SK-N-SH (cell line): Measurements from ENCODE around the gene TXLNA. TPM values are rescaled to one million over a fixed set of nuclear protein-coding genes. Genes with fewer than 3 reads are reported as not detected.
A peak's percentile ranks its signal among the peaks of the same experiment; 100 is the strongest.

Experiments used
- CTCF ChIA-PET: fragments of 300-600, 350-600 bp; formaldehyde crosslinking; extraction: SDS; loops from one replicate; lab custom pipeline; 2021; lab: Yijun Ruan, JAX
- POLR2A ChIA-PET: fragments of 350-600 bp; sonication (Branson Sonifier 250); formaldehyde crosslinking; extraction: SDS; loops from one replicate; lab custom pipeline; 2020; ENCODE audit warnings: antibody characterized with exemption, inconsistent platforms; lab: Yijun Ruan, JAX
- DNase-seq: peaks from one replicate; pipeline ENCODE4 v3.0.0; 2012
- H2AFZ ChIP-seq: fragments of 200-600 bp; sonication (generic); 2 replicates; pipeline ENCODE4 v1.8.1; 2016; ENCODE audit warnings: antibody characterized with exemption, mild to moderate bottlenecking, low read depth
- H3F3A ChIP-seq: fragments of 200-600 bp; sonication (generic); replicated peaks from 2 replicates; pipeline ENCODE3; 2016; ENCODE audit warnings: antibody characterized with exemption, mild to moderate bottlenecking; ENCODE audit not compliant: insufficient read depth
- H3K27ac ChIP-seq, 2 experiments: fragments of 200-500 bp in 1 of 2; fragments of 200-600 bp in 1 of 2; sonication (Bioruptor generic) in 1 of 2; sonication (generic), shearing (Covaris generic) in 1 of 2; 2 replicates each; pipeline versions ENCODE4 v1.5.1 to v1.6.1; 2014 to 2016; ENCODE audit warnings: low read depth in 2 of 2, inconsistent platforms in 1 of 2, low read length in 1 of 2, mild to moderate bottlenecking in 1 of 2, mixed read lengths in 1 of 2
- H3K27me3 ChIP-seq: fragments of 200-600 bp; sonication (generic), shearing (Covaris generic); 2 replicates; pipeline ENCODE4 v1.6.1; 2016; ENCODE audit warnings: mixed run types; ENCODE audit not compliant: insufficient read depth
- H3K36me3 ChIP-seq, 2 experiments: fragments of 200-500 bp in 1 of 2; fragments of 200-600 bp in 1 of 2; sonication (Bioruptor generic) in 1 of 2; sonication (generic) in 1 of 2; replicated peaks in 1 of 2; 2 replicates each; pipeline versions ENCODE3 to v1.5.1; 2014 to 2016; ENCODE audit warnings: low read length in 1 of 2, mild to moderate bottlenecking in 1 of 2; ENCODE audit not compliant: insufficient read depth in 2 of 2, control insufficient read depth in 1 of 2
- H3K4me1 ChIP-seq, 2 experiments: fragments of 200-500 bp in 1 of 2; fragments of 200-600 bp in 1 of 2; sonication (Bioruptor generic) in 1 of 2; sonication (generic), shearing (Covaris generic) in 1 of 2; 2 replicates each; pipeline versions ENCODE4 v1.5.1 to v1.6.1; 2014 to 2016; ENCODE audit warnings: low read depth in 1 of 2, low read length in 1 of 2, mixed run types in 1 of 2; ENCODE audit not compliant: insufficient read depth in 2 of 2, control insufficient read depth in 1 of 2
- H3K4me2 ChIP-seq: fragments of 200-600 bp; sonication (generic), shearing (Covaris generic); 2 replicates; pipeline ENCODE4 v1.6.1; 2017; ENCODE audit warnings: mixed run types
- H3K4me3 ChIP-seq, 2 experiments: fragments of 200-500 bp in 1 of 2; fragments of 200-600 bp in 1 of 2; sonication (Bioruptor generic) in 1 of 2; sonication (generic), shearing (Covaris generic) in 1 of 2; 2 replicates each; pipeline versions ENCODE4 v1.5.1 to v1.8.1; 2014 to 2016; ENCODE audit warnings: low read depth in 2 of 2, inconsistent platforms in 1 of 2, low read length in 1 of 2, mild to moderate bottlenecking in 1 of 2, mixed read lengths in 1 of 2, moderate library complexity in 1 of 2
- H3K79me2 ChIP-seq: fragments of 200-600 bp; sonication (generic); 2 replicates; pipeline ENCODE4 v1.8.1; 2017; ENCODE audit warnings: mild to moderate bottlenecking; ENCODE audit not compliant: insufficient read depth
- H3K9ac ChIP-seq: fragments of 200-600 bp; sonication (generic); 2 replicates; pipeline ENCODE4 v1.6.1; 2017; ENCODE audit warnings: mixed run types
- H3K9me2 ChIP-seq: fragments of 200-600 bp; sonication (generic); 2 replicates; pipeline ENCODE4 v1.6.1; 2017; ENCODE audit warnings: mixed run types
- H3K9me3 ChIP-seq: fragments of 200-600 bp; sonication (generic); 2 replicates; pipeline ENCODE4 v1.6.1; 2017; ENCODE audit warnings: mixed run types, mild to moderate bottlenecking, moderate library complexity
- H4K20me1 ChIP-seq: fragments of 200-600 bp; sonication (generic); 2 replicates; pipeline ENCODE4 v1.6.1; 2017; ENCODE audit warnings: mild to moderate bottlenecking, mixed run types; ENCODE audit not compliant: insufficient read depth
- CHD2 ChIP-seq: fragments of 150-350 bp; IDR thresholded peaks from 2 replicates; pipeline ENCODE4 v1.6.1; 2018; ENCODE audit warnings: low read length; ENCODE audit not compliant: partially characterized antibody
- EZH2phosphoT487 ChIP-seq: fragments of 200-600 bp; sonication (generic); IDR thresholded peaks from 2 replicates; pipeline ENCODE4 v1.6.1; 2017; ENCODE audit warnings: low read depth, mixed run types, mild to moderate bottlenecking, antibody characterized with exemption, moderate library complexity, borderline replicate concordance
- FOSL2 ChIP-seq: IDR thresholded peaks from 2 replicates; pipeline ENCODE4 v1.4.0; 2012; ENCODE audit warnings: low read depth, mild to moderate bottlenecking, moderate library complexity, borderline replicate concordance
- FOXJ3 ChIP-seq: sonication (generic); formaldehyde crosslinking; IDR thresholded peaks from 2 replicates; pipeline ENCODE4 v1.5.1; 2020; ENCODE audit warnings: mild to moderate bottlenecking, missing genetic modification reagents
- GABPA ChIP-seq: IDR thresholded peaks from 2 replicates; pipeline ENCODE4 v1.4.0; 2012; ENCODE audit warnings: low read depth, mild to moderate bottlenecking
- JUND ChIP-seq: IDR thresholded peaks from 2 replicates; pipeline ENCODE4 v1.4.0; 2012
- MXI1 ChIP-seq: IDR thresholded peaks from 2 replicates; pipeline ENCODE4 v1.6.1; 2012; ENCODE audit warnings: mild to moderate bottlenecking, low read depth, low read length, improper control_type of control experiment
- NFIC ChIP-seq: IDR thresholded peaks from 2 replicates; pipeline ENCODE4 v1.4.0; 2012; ENCODE audit warnings: borderline replicate concordance
- NRF1 ChIP-seq: IDR thresholded peaks from 2 replicates; pipeline ENCODE4 v1.6.1; 2012; ENCODE audit warnings: low read depth, mild to moderate bottlenecking, low read length
- POLR2AphosphoS5 ChIP-seq: IDR thresholded peaks from 2 replicates; pipeline ENCODE4 v1.6.1; 2012; ENCODE audit warnings: low read depth, low read length
- RAD21 ChIP-seq: IDR thresholded peaks from 2 replicates; pipeline ENCODE4 v1.6.1; 2012; ENCODE audit warnings: mild to moderate bottlenecking, low read length
- RCOR1 ChIP-seq: fragments of 150-350 bp; IDR thresholded peaks from 2 replicates; pipeline ENCODE4 v1.6.1; 2017; ENCODE audit warnings: antibody characterized with exemption, low read length
- RFX5 ChIP-seq: IDR thresholded peaks from 2 replicates; pipeline ENCODE4 v1.6.1; 2012; ENCODE audit warnings: mild to moderate bottlenecking, improper control_type of control experiment, low read length
- TAF1 ChIP-seq: IDR thresholded peaks from 2 replicates; pipeline ENCODE4 v1.6.1; 2012; ENCODE audit warnings: low read depth, mild to moderate bottlenecking, low read length, moderate library complexity, borderline replicate concordance
- YY1 ChIP-seq: IDR thresholded peaks from 2 replicates; pipeline ENCODE4 v1.4.0; 2012; ENCODE audit warnings: low read depth, mild to moderate bottlenecking
- WGBS: methylation state at CpG from one replicate; pipeline ENCODE4 v1.1.6; 2017; ENCODE audit warnings: low lambda C conversion rate; 5-methylcytosine and 5-hydroxymethylcytosine counted together
- polyA plus RNA-seq, 3 experiments: library from polyadenylated mRNA; depleted of rRNA; stranded (reverse); fragments of >200 nt; gene quantifications; 2 replicates each; pipeline ENCODE4 v1.2.3, GENCODE V29; 2012
- TF ChIP-seq, protein P1 (sequence below): fragments of 200-600 bp; sonication (generic); IDR thresholded peaks from 2 replicates; pipeline ENCODE4 v1.6.1; 2017; ENCODE audit warnings: antibody characterized with exemption, mild to moderate bottlenecking, moderate library complexity
- TF ChIP-seq, protein P2 (sequence below): IDR thresholded peaks from 2 replicates; pipeline ENCODE4; 2012
- TF ChIP-seq, protein P3 (sequence below): IDR thresholded peaks from 2 replicates; pipeline ENCODE4 v1.4.0; 2012; ENCODE audit warnings: low read depth, borderline replicate concordance
- TF ChIP-seq, protein P4 (sequence below): IDR thresholded peaks from 2 replicates; pipeline ENCODE4 v1.4.0; 2012; ENCODE audit warnings: low read depth, borderline replicate concordance

TXLNA gene
- polyA plus RNA-seq, 1 of the 3 experiments (the other 2 are of a cell fraction), result 26.4 TPM

DNA sequence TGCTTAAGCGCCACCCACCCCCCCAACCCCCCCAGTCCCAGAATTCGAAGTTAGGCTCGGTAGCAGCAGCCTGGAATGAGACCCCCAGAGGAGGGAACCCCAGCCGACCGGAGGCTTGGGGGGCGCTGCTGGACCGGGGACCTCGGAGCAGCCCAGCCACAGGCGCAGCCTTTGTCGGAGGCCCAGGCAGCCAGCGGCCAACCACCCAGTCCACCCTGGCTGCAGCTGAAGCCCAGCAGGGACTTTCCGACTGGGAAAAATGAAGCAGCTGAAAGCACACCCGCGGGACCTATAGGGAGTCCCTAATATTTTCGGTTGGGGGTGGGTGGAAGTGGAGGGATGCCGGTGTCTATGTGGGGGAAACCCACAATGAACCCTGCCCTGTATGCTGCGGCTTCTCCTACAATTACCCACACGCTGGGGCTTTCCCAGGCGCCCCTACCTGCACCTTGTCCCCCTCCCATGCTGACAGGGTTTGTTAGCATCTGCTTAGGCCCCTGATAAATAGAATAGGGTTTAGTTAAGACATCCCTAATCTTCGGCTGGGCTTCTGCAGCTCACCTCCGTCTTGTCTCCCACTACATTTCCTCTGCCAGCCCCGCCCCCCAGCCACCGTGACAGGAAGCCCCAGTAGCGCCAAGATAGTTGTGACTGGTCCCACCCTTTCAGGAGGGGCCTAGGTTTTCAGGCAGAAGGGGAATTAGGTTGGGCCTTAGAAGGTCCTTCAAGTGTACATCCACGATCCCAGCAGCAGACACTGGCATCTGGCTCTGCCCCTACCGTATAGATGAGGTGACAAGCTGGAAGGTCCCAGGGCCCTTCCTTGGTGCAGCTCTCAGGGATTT lies 21.8 kb downstream of the TXLNA start:
- H3K36me3 ChIP-seq, result peaks cover 11 to 24% of the 10 kb centered on the region in 2 experiments
- peaks cover 15% of the 10 kb centered on the region for H3F3A ChIP-seq
- H2AFZ ChIP-seq, result peak overlapping the region; percentile 63; the same call in 1 of the 2 replicates
- H3K9me3 ChIP-seq, result no peaks in the 10 kb centered on the region
- TF ChIP-seq RAD21 (no peak; the same call in 1 of the 2 replicates), RCOR1 (no peak), POLR2AphosphoS5 (no peak), TAF1 (no peak), FOXJ3 (CRISPR knock-in tag) (no peak), MXI1 (peak; percentile 36; the same call in 1 of the 2 replicates), YY1 (no peak), EZH2phosphoT487 (no peak), NRF1 (no peak), CHD2 (no peak), GABPA (0 out of 2 replicates have a peak, but pooled peaks have one; percentile 13), FOSL2 (no peak), NFIC (no peak), RFX5 (no peak), JUND (no peak; the same call in 1 of the 2 replicates)
- TF ChIP-seq, protein P1, sequence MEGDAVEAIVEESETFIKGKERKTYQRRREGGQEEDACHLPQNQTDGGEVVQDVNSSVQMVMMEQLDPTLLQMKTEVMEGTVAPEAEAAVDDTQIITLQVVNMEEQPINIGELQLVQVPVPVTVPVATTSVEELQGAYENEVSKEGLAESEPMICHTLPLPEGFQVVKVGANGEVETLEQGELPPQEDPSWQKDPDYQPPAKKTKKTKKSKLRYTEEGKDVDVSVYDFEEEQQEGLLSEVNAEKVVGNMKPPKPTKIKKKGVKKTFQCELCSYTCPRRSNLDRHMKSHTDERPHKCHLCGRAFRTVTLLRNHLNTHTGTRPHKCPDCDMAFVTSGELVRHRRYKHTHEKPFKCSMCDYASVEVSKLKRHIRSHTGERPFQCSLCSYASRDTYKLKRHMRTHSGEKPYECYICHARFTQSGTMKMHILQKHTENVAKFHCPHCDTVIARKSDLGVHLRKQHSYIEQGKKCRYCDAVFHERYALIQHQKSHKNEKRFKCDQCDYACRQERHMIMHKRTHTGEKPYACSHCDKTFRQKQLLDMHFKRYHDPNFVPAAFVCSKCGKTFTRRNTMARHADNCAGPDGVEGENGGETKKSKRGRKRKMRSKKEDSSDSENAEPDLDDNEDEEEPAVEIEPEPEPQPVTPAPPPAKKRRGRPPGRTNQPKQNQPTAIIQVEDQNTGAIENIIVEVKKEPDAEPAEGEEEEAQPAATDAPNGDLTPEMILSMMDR, result peak; percentile 13; the same call in 1 of the 2 replicates
- TF ChIP-seq, protein P2, sequence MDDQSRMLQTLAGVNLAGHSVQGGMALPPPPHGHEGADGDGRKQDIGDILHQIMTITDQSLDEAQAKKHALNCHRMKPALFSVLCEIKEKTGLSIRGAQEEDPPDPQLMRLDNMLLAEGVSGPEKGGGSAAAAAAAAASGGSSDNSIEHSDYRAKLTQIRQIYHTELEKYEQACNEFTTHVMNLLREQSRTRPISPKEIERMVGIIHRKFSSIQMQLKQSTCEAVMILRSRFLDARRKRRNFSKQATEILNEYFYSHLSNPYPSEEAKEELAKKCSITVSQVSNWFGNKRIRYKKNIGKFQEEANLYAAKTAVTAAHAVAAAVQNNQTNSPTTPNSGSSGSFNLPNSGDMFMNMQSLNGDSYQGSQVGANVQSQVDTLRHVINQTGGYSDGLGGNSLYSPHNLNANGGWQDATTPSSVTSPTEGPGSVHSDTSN, result no peak
- TF ChIP-seq, protein P3, sequence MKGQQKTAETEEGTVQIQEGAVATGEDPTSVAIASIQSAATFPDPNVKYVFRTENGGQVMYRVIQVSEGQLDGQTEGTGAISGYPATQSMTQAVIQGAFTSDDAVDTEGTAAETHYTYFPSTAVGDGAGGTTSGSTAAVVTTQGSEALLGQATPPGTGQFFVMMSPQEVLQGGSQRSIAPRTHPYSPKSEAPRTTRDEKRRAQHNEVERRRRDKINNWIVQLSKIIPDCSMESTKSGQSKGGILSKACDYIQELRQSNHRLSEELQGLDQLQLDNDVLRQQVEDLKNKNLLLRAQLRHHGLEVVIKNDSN, result no peak
- TF ChIP-seq, protein P4, sequence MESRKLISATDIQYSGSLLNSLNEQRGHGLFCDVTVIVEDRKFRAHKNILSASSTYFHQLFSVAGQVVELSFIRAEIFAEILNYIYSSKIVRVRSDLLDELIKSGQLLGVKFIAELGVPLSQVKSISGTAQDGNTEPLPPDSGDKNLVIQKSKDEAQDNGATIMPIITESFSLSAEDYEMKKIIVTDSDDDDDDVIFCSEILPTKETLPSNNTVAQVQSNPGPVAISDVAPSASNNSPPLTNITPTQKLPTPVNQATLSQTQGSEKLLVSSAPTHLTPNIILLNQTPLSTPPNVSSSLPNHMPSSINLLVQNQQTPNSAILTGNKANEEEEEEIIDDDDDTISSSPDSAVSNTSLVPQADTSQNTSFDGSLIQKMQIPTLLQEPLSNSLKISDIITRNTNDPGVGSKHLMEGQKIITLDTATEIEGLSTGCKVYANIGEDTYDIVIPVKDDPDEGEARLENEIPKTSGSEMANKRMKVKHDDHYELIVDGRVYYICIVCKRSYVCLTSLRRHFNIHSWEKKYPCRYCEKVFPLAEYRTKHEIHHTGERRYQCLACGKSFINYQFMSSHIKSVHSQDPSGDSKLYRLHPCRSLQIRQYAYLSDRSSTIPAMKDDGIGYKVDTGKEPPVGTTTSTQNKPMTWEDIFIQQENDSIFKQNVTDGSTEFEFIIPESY, result no peak
- peak overlapping the region; percentile 70 for H3K9ac ChIP-seq
- H3K79me2 ChIP-seq, result peaks cover 4% of the 10 kb centered on the region; the same call in 1 of the 2 replicates
- H3K9me2 ChIP-seq, result no peaks in the 10 kb centered on the region
- H3K4me1 ChIP-seq, result peaks cover 18 to 42% of the 10 kb centered on the region in 2 experiments; a peak in 3 of 4 replicates
- ChIA-PET POLR2A (interaction anchor here (0.8 to 2.2 kb wide), 7 partner anchors 9 to 193 kb away, joined by 3 to 15 read pairs (median 4); partner anchors contain the start of genes BSDC1, DCDC2B, MARCKSL1 and TXLNA), CTCF (interaction anchor here (1.3 to 2.1 kb wide), 4 partner anchors 15 to 199 kb away, joined by 3 to 13 read pairs (median 5); partner anchors contain the start of gene FAM167B)
- H3K4me3 ChIP-seq, result peak overlapping the region; percentile 69 to 75
- H3K27me3 ChIP-seq, result no peaks in the 10 kb centered on the region
- peak; percentile 65 for DNase-seq
- no peaks in the 10 kb centered on the region for H4K20me1 ChIP-seq
- WGBS, result 15% methylated on average over 13 of the region's 26 CpGs
- peak overlapping the region; percentile 75 for H3K4me2 ChIP-seq
- H3K27ac ChIP-seq, result peak overlapping the region; percentile 77 to 91; a peak in 3 of 4 replicates
